Left ventricle myocardium inferior (tissue), 1 donor: ENCODE results near the gene BTBD7. TPM values are rescaled to one million over a fixed set of nuclear protein-coding genes. Genes with fewer than 3 reads are reported as not detected.

Experiments
- DNase-seq: peaks from one replicate; pipeline ENCODE4 v3.0.0-alpha.2; 2020
- H3K27ac ChIP-seq: fragments of 200-600 bp; replicated peaks from 2 replicates; pipeline ENCODE4 v1.8.0; 2021
- H3K27me3 ChIP-seq: fragments of 200-600 bp; 2 replicates; pipeline ENCODE4 v1.8.0; 2021; ENCODE audit warnings: low read depth
- H3K36me3 ChIP-seq: fragments of 200-600 bp; 2 replicates; pipeline ENCODE4 v1.8.0; 2021
- H3K4me1 ChIP-seq: fragments of 200-600 bp; 2 replicates; pipeline ENCODE4 v1.8.0; 2021
- H3K4me3 ChIP-seq: fragments of 200-600 bp; 2 replicates; pipeline ENCODE4 v1.8.0; 2021; ENCODE audit warnings: mild to moderate bottlenecking, moderate library complexity
- H3K9me3 ChIP-seq: fragments of 200-600 bp; replicated peaks from 2 replicates; pipeline ENCODE4 v1.8.0; 2021
- intact Hi-C: fragments of 100-400 bp; cut with micrococcal nuclease; formaldehyde crosslinking; loops from one replicate; pipeline ENCODE4 v1.11.0; 2022
- total RNA-seq: library from RNA; stranded (reverse); fragmentation: NEBNext Ultra II Directional; extraction: Animal tissue kit (Norgen Biotek cat#: 25700); gene quantifications from one replicate; pipeline ENCODE4 v1.2.1, GENCODE V29; 2021
- TF ChIP-seq, protein P1 (sequence below): fragments of 200-600 bp; IDR thresholded peaks from 2 replicates; pipeline ENCODE4 v1.8.0; 2021; ENCODE audit warnings: antibody characterized with exemption, mild to moderate bottlenecking, borderline replicate concordance
- donor health status: DM: no; HTN: yes; CAD: no; lungs with severe emphysema.

Gene BTBD7
- total RNA-seq, 1 donor from 2014 or later, result 20.2 TPM

DNA sequence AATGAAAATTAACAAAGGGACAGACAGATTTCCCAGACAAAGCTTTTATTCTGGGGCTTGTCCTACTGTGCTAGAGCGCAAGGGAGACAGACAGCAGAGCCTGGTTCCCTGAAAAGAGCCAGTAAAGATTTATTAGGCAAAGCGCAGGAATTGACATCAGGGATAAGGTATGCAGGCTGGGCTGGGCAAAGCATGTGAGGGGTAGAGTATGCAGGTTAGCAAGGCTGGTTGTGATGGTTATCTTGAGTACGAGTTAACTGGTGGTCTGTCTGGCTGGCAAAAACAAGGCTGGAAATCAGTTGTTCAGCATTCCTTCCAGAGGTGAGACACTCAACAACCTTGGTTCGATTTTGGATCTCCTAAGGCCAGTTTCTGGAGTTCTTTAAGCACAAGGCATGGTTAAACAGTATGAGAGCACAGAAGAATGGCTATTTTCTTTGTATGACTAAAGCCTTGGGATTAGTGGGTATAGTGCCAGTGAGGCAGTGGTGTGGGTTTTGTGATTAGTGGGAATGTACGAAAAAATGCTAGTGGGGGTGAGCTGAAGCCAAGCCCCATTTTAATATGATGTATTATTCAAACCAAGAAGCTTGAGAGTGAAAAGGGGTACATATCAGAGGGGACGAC, 30.9 kb downstream of the BTBD7 start:
- no peaks in the 10 kb centered on the region for H3K36me3 ChIP-seq
- H3K9me3 ChIP-seq, result no peaks in the 10 kb centered on the region
- no peak overlapping the region for H3K27ac ChIP-seq
- peaks cover 63% of the 10 kb centered on the region for H3K4me1 ChIP-seq
- H3K27me3 ChIP-seq, result no peaks in the 10 kb centered on the region
- DNase-seq, result no peak
- intact Hi-C loops, result no loop called here
- TF ChIP-seq, protein P1, sequence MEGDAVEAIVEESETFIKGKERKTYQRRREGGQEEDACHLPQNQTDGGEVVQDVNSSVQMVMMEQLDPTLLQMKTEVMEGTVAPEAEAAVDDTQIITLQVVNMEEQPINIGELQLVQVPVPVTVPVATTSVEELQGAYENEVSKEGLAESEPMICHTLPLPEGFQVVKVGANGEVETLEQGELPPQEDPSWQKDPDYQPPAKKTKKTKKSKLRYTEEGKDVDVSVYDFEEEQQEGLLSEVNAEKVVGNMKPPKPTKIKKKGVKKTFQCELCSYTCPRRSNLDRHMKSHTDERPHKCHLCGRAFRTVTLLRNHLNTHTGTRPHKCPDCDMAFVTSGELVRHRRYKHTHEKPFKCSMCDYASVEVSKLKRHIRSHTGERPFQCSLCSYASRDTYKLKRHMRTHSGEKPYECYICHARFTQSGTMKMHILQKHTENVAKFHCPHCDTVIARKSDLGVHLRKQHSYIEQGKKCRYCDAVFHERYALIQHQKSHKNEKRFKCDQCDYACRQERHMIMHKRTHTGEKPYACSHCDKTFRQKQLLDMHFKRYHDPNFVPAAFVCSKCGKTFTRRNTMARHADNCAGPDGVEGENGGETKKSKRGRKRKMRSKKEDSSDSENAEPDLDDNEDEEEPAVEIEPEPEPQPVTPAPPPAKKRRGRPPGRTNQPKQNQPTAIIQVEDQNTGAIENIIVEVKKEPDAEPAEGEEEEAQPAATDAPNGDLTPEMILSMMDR, result no peak
- H3K4me3 ChIP-seq, result no peak overlapping the region

DNA sequence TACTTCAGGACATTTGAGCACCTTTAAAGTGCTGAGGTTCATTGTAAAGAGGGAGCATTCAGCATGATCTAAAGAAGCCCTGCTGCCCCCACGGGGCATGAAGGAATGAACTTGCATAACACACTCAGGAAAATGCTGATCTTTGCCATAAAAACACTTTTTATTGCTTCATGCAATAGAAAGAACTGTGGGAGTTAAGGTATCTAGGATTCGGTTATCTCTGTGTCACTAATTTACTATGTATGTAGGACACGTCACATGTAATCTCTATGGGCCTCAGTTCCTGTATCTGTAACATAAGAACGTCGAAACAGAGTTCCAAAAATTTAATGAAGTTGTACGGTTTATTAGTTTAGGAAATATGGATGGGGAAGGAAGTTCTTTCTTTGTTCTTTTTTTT, 33.0 kb downstream of the BTBD7 start:
- intact Hi-C loops, result no loop called here

DNA sequence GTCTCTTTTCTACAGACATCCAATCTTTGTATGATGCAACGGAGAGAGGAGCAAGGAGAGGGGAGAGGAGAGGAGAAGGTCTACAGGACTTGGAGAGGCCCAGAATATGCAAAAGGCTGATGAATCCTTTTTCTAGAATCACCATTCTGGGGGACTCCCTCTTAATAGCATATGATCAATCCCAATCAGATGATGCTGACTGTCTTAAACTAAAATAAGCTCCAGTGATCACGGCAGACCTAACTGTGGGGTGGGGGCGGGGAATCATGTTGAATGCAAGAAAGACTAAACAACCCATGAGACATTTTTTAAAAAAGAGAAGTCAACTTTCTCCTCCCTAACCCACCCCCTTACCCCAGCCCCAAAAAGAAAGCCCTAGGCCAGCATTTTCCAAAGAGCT, 33.4 kb downstream of the BTBD7 start:
- intact Hi-C loops, result no loop called here

More for the DNA sequence above, 33.0 kb downstream of the BTBD7 start:
- Histone ChIP-seq H3K9me3 (no peaks in the 10 kb centered on the region), H3K27ac (no peak overlapping the region), H3K36me3 (peaks cover 4% of the 10 kb centered on the region), H3K27me3 (no peaks in the 10 kb centered on the region), H3K4me1 (peaks cover 43% of the 10 kb centered on the region), H3K4me3 (no peak overlapping the region)
- no peak for DNase-seq
- TF ChIP-seq, protein P1, result no peak

DNA sequence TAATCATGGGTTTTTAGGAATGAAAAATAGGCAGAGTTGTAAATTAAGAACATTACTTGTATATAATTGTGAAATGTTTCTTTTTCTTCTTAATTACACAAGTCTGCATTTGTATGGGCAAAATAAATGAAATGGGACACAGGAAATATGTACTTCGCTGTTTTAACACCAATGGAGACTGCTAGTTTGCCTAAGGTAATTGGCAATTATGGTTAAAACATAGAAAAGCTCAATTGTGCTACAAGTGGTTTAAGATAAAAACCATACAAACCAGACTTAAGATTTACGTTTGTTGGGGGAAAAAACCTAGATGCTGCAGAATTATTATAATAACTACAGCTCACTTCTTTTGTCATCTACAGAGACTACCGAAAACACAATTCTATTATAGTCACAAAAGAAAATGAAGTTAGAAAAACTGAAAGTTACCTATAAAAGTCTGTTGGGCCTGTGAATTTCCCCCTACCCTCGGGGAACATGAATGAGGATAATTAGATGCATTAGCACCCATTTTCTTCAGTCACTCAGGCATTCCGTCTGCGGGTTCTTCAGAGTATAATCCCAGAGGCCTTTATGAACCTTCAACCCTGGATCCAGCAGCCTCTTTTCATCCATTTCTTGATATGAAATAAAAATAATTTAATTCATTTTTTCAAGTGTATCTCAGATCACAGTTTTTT, 37.2 kb downstream of the BTBD7 start:
- no peaks in the 10 kb centered on the region for H3K27me3 ChIP-seq
- no peak overlapping the region for H3K4me3 ChIP-seq
- peaks cover 20% of the 10 kb centered on the region for H3K4me1 ChIP-seq
- TF ChIP-seq, protein P1, result no peak
- H3K36me3 ChIP-seq, result peaks cover 28% of the 10 kb centered on the region
- no peaks in the 10 kb centered on the region for H3K9me3 ChIP-seq
- no peak for DNase-seq
- intact Hi-C loops, result no loop called here
- H3K27ac ChIP-seq, result no peak overlapping the region

More for the DNA sequence above, 33.4 kb downstream of the BTBD7 start:
- TF ChIP-seq, protein P1, result no peak
- no peak overlapping the region for H3K4me3 ChIP-seq
- peaks cover 9% of the 10 kb centered on the region for H3K36me3 ChIP-seq
- H3K27ac ChIP-seq, result no peak overlapping the region
- no peak for DNase-seq
- no peaks in the 10 kb centered on the region for H3K9me3 ChIP-seq
- H3K27me3 ChIP-seq, result no peaks in the 10 kb centered on the region
- H3K4me1 ChIP-seq, result peaks cover 38% of the 10 kb centered on the region

DNA sequence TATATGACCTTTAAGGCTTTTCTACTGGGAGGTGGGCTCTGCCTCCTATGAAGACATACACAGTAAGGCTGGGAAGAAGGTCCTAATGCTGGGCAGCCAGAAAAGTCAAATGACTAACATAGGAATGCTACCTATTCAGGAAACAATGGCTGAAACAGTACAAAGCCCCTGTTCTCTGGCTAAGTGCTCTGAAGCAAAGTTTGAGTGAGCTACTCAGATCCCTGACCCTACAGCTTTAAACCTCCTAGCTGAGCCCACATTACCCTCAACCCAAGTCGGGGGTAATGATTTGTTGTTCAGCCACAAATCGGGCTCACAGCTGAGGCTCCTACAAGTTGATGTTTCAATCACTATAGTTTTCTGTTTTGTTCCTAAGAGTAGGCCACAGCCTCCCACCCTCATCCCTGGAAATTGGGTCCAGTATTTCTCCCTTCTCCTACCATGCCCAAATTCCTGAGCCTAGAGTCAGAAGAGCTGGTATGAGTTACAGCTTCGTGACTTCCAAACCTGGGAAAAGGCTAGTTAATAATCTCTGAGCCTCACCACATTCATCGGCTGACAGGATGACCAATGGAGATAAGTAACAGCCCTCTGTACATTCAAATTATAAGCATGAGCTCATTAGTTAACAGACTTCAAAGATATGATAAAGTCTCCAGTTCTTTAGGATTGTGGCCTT, 46.5 kb downstream of the BTBD7 start:
- Histone ChIP-seq H3K27me3 (no peaks in the 10 kb centered on the region), H3K4me3 (no peak overlapping the region), H3K27ac (no peak overlapping the region), H3K36me3 (peaks cover 7% of the 10 kb centered on the region), H3K4me1 (peaks cover 27% of the 10 kb centered on the region), H3K9me3 (no peaks in the 10 kb centered on the region)
- TF ChIP-seq, protein P1, result no peak
- intact Hi-C loops, result no loop called here
- DNase-seq, result no peak
